Measurements from ENCODE around the gene AUTS2. TPM values are rescaled to one million over a fixed set of nuclear protein-coding genes. Genes with fewer than 3 reads are reported as not detected.

AUTS2 gene
- total and polyA plus RNA-seq, 10 donors = 6.1 to 54.8 (median 29.1) TPM

GRCh38 chr7:70595370-70595754, 997.1 kb downstream of the AUTS2 start:
- intact Hi-C loops (cut with DNase I; ENCODE audit: low total_unique reads) = no loop called here
- peak overlapping the region in 2 of 8 donors; percentile 35 to 62 for H3K4me3 ChIP-seq

DNA sequence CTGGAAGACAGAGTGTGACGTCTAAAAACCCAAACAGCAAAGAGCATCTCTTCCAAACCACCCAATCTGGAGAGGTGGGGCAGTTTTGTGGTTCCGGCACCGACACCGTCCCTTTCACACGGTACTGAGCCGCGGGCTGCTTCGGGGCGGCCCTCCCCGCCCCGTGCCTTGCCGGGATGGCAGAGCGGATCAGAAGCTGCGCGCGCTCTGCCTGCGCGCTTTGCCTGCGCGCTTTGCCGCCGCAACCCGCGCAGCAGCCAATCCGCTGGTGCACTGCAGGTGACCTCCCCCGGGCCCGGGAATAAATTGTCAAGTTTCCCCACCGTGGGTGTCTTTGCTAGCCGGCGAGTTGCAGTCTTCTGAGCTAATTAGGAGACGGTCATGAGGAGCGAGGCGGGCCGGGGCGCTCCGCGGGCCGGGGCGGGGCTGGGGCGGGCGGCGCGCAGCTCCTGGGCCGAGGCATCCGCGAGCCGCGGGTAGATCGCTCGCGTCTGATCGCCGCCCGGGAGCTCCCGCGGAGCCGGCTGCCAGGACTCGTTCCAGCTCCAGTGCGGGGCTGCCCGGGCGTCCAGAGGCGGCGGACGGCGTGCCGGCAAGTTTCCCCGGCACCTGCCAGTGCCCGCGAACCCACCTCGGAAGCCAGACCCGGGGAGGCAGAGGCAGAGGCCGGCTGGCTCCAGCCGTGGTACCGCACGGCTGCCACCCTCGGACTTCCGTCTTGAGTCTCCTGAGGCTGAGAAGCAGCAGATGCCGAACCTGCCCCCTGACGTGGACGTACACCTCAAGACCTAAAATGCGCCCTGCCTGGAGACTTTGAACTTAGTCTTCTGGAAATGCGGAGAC, 997.7 kb downstream of the AUTS2 start:
- Histone ChIP-seq H3K9me3 (peaks cover 0 to 12% (median 8%) of the 10 kb centered on the region in 8 donors), H3K4me3 (peak overlapping the region in 7 of 8 donors; percentile 16 to 62 (median 20)), H3K27ac (no peak overlapping the region), H3K36me3 (no peaks in the 10 kb centered on the region), H3K4me1 (peaks cover 4 to 19% (median 11%) of the 10 kb centered on the region in 6 donors), H3K27me3 (replicated peaks in 1 of 7) (peaks cover 0 to 41% (median 16%) of the 10 kb centered on the region in 7 donors)
- WGBS, 5 donors = 4 to 19% (median 5%) methylated on average over 11 to 82 of the region's 82 CpGs
- no peak for DNase-seq
- TF ChIP-seq, protein P1, sequence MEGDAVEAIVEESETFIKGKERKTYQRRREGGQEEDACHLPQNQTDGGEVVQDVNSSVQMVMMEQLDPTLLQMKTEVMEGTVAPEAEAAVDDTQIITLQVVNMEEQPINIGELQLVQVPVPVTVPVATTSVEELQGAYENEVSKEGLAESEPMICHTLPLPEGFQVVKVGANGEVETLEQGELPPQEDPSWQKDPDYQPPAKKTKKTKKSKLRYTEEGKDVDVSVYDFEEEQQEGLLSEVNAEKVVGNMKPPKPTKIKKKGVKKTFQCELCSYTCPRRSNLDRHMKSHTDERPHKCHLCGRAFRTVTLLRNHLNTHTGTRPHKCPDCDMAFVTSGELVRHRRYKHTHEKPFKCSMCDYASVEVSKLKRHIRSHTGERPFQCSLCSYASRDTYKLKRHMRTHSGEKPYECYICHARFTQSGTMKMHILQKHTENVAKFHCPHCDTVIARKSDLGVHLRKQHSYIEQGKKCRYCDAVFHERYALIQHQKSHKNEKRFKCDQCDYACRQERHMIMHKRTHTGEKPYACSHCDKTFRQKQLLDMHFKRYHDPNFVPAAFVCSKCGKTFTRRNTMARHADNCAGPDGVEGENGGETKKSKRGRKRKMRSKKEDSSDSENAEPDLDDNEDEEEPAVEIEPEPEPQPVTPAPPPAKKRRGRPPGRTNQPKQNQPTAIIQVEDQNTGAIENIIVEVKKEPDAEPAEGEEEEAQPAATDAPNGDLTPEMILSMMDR (IDR thresholded peaks at IDR 0.05 in 8 of 11, conservative IDR thresholded peaks at IDR 0.05 in 3 of 11) = no peak
- TF ChIP-seq POLR2A (IDR thresholded peaks at IDR 0.05) = no peak
- no peak for TF ChIP-seq POLR2AphosphoS5 (IDR thresholded peaks at IDR 0.05)
- intact Hi-C loops (cut with DNase I; ENCODE audit: low total_unique reads) = no loop called here

More at GRCh38 chr7:70595370-70595754, 997.1 kb downstream of the AUTS2 start:
- H3K36me3 ChIP-seq = no peaks in the 10 kb centered on the region
- TF ChIP-seq, protein P1 (IDR thresholded peaks at IDR 0.05 in 8 of 11, conservative IDR thresholded peaks at IDR 0.05 in 3 of 11) = no peak
- TF ChIP-seq POLR2A (IDR thresholded peaks at IDR 0.05) (no peak), POLR2AphosphoS5 (IDR thresholded peaks at IDR 0.05) (no peak)
- peaks cover 0 to 41% (median 16%) of the 10 kb centered on the region in 7 donors for H3K27me3 ChIP-seq (replicated peaks in 1 of 7)
- H3K4me1 ChIP-seq = peaks cover 4 to 19% (median 11%) of the 10 kb centered on the region in 6 donors
- peaks cover 0 to 6% (median 2%) of the 10 kb centered on the region in 8 donors for H3K9me3 ChIP-seq
- WGBS, 5 donors = 41 to 57% (median 55%) methylated on average over 6 of the region's 6 CpGs
- H3K27ac ChIP-seq = no peak overlapping the region
- DNase-seq = no peak

GRCh38 chr7:70596598-70596913, 998.3 kb downstream of the AUTS2 start:
- Histone ChIP-seq H3K4me3 (peak overlapping the region in 1 of 8 donors; percentile 62), H3K4me1 (peaks cover 4 to 19% (median 11%) of the 10 kb centered on the region in 6 donors), H3K27ac (no peak overlapping the region), H3K27me3 (replicated peaks in 1 of 7) (peaks cover 0 to 41% (median 16%) of the 10 kb centered on the region in 7 donors), H3K36me3 (no peaks in the 10 kb centered on the region), H3K9me3 (peaks cover 0 to 18% (median 12%) of the 10 kb centered on the region in 8 donors)
- DNase-seq = no peak
- 62 to 69% (median 66%) methylated on average over 11 of the region's 11 CpGs for WGBS, 5 donors
- intact Hi-C loops (cut with DNase I; ENCODE audit: low total_unique reads) = no loop called here
- no peak for TF ChIP-seq POLR2A (IDR thresholded peaks at IDR 0.05)
- no peak for TF ChIP-seq POLR2AphosphoS5 (IDR thresholded peaks at IDR 0.05)
- TF ChIP-seq, protein P1 (IDR thresholded peaks at IDR 0.05 in 8 of 11, conservative IDR thresholded peaks at IDR 0.05 in 3 of 11) = no peak

DNA sequence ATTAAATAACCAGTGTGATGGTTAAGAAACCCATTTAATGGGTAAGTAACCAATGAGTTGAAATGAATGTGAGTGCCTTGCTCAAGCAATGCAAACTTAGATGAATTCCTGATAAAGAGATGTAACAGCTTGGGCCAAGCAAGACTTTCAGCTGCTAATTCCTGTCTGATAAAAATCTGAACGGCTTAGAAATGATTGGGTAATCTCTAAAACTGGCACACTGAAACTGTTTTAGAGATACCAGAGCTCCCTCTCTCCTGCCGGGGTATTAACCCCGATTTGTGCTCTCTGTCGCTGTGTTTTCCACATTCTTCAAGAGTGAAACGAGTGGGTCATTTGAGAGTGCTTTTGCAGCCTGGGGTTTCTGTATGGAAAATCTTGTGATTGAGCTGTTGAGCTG, 998.8 kb downstream of the AUTS2 start:
- Histone ChIP-seq H3K9me3 (peaks cover 0 to 18% (median 12%) of the 10 kb centered on the region in 8 donors), H3K4me3 (no peak overlapping the region), H3K4me1 (peaks cover 4 to 19% (median 11%) of the 10 kb centered on the region in 6 donors), H3K27me3 (replicated peaks in 1 of 7) (peaks cover 0 to 41% (median 16%) of the 10 kb centered on the region in 7 donors), H3K27ac (no peak overlapping the region), H3K36me3 (no peaks in the 10 kb centered on the region)
- DNase-seq = no peak
- intact Hi-C loops (cut with DNase I; ENCODE audit: low total_unique reads) = no loop called here
- no peak for TF ChIP-seq POLR2AphosphoS5 (IDR thresholded peaks at IDR 0.05)
- TF ChIP-seq, protein P1 (IDR thresholded peaks at IDR 0.05 in 8 of 11, conservative IDR thresholded peaks at IDR 0.05 in 3 of 11) = no peak
- TF ChIP-seq POLR2A (IDR thresholded peaks at IDR 0.05) = no peak
- WGBS, 5 donors = 67 to 87% (median 77%) methylated on average over 5 of the region's 5 CpGs

Data from spleen (tissue), 11 donors.